Panc1 (cell line): ENCODE results near the gene HSD17B1. TPM values are rescaled to one million over a fixed set of nuclear protein-coding genes. Genes with fewer than 3 reads are reported as not detected.

Source experiments
- ATAC-seq: fragments of 200-7000 bp; cut with Tn5 transposase; 2 replicates; pipeline ENCODE4 v1.9.1; 2020; ENCODE audit warnings: mild to moderate bottlenecking, moderate library complexity
- BruUV-seq: library from RNA; stranded (reverse); fragments of 400-500 nt; replicated peaks from 2 replicates; lab custom pipeline; 2021; lab: Mats Ljungman, UMichigan
- CTCF ChIA-PET: fragments of 300-600 bp; sonication (Branson Sonifier 250); formaldehyde crosslinking; loops from one replicate; lab custom pipeline; 2022; ENCODE audit warnings: antibody characterized with exemption; lab: Charles Lee
- POLR2A ChIA-PET: fragments of 300-600 bp; sonication (Branson Sonifier 250); formaldehyde crosslinking; loops from one replicate; lab custom pipeline; 2022; ENCODE audit warnings: antibody characterized with exemption; lab: Charles Lee
- DNase-seq: peaks from one replicate; pipeline ENCODE4 v3.0.0-alpha.2; 2010; ENCODE audit warnings: low read depth, low spot score
- H3K27ac ChIP-seq: 2 replicates; pipeline ENCODE4 v1.5.1; 2011; ENCODE audit warnings: mild to moderate bottlenecking, low read length, inconsistent platforms
- H3K27me3 ChIP-seq: fragments of 200-500 bp; sonication (Bioruptor generic); 2 replicates; pipeline ENCODE4 v1.6.0; 2014; ENCODE audit warnings: low read length, inconsistent platforms; ENCODE audit not compliant: control insufficient read depth, insufficient read depth
- H3K36me3 ChIP-seq: fragments of 200-500 bp; sonication (Bioruptor generic); 2 replicates; pipeline ENCODE4 v1.5.1; 2014; ENCODE audit warnings: inconsistent platforms, mild to moderate bottlenecking, low read length, moderate library complexity; ENCODE audit not compliant: control insufficient read depth, insufficient read depth
- H3K4me1 ChIP-seq: 2 replicates; pipeline ENCODE4 v1.5.1; 2011; ENCODE audit warnings: inconsistent platforms, mild to moderate bottlenecking, low read length, moderate library complexity; ENCODE audit not compliant: control insufficient read depth, insufficient read depth
- H3K4me3 ChIP-seq, 2 experiments: 2 replicates each; pipeline ENCODE4 v1.5.1; 2011 to 2012; ENCODE audit warnings: low read depth in 2 of 2, low read length in 2 of 2, mild to moderate bottlenecking in 2 of 2, inconsistent platforms in 1 of 2, moderate library complexity in 1 of 2
- H3K9me3 ChIP-seq: fragments of 200-500 bp; sonication (Bioruptor generic); 2 replicates; pipeline ENCODE4 v1.5.1; 2014; ENCODE audit warnings: low read depth, mild to moderate bottlenecking, inconsistent platforms, low read length, moderate library complexity; ENCODE audit not compliant: control insufficient read depth, insufficient read depth
- CTCF ChIP-seq: fragments of 450-650 bp; IDR thresholded peaks from 2 replicates; pipeline ENCODE4 v1.5.1; 2017; ENCODE audit warnings: mild to moderate bottlenecking
- POLR2AphosphoS5 ChIP-seq: IDR thresholded peaks from 2 replicates; pipeline ENCODE4 v1.6.1; 2012; ENCODE audit warnings: mild to moderate bottlenecking, low read depth, low read length, moderate library complexity
- REST ChIP-seq, 2 experiments: IDR thresholded peaks; 2 replicates each; pipeline ENCODE4 v1.6.1; 2011 to 2012; ENCODE audit warnings: low read depth in 2 of 2, control low read depth in 1 of 2, low read length in 1 of 2, mild to moderate bottlenecking in 1 of 2, moderate library complexity in 1 of 2; ENCODE audit not compliant: insufficient read depth in 1 of 2
- SIN3A ChIP-seq: IDR thresholded peaks from 2 replicates; pipeline ENCODE4 v1.6.1; 2012; ENCODE audit warnings: low read depth, mild to moderate bottlenecking, low read length, moderate library complexity, borderline replicate concordance; ENCODE audit not compliant: insufficient read depth
- TCF7L2 ChIP-seq: IDR thresholded peaks from 2 replicates; pipeline ENCODE4 v1.6.1; 2011; ENCODE audit warnings: mild to moderate bottlenecking, low read depth, low read length, inconsistent platforms
- in situ Hi-C: cut with HindIII; loops from 2 replicates; pipeline ENCODE4 v1.10.0; 2016; ENCODE audit warnings: low sequenced_read_pairs, low pct_unique_long_range_greater_than_20kb
- intact Hi-C: fragments of 100-400 bp; cut with micrococcal nuclease; formaldehyde crosslinking; loops from one replicate; pipeline ENCODE4 v1.10.0; 2022; ENCODE audit not compliant: unreplicated experiment
- total RNA-seq: library from RNA; stranded (reverse); gene quantifications from one replicate; pipeline ENCODE4 v1.2.1, GENCODE V29; 2021; ENCODE audit not compliant: unreplicated experiment

HSD17B1 gene
- total RNA-seq, 1 experiment from 2014 or later, result 5.4 TPM

- intact Hi-C loops (no loop called here), in situ Hi-C loops (no loop called here)
- H3K27me3 ChIP-seq, result no peaks in the 10 kb centered on the region
- no peaks in the 10 kb centered on the region for H3K9me3 ChIP-seq
- BruUV-seq, result no TSS peak
- peak overlapping the region; percentile 89 for H3K27ac ChIP-seq
- ATAC-seq (no peak), DNase-seq (no peak)
- H3K4me1 ChIP-seq, result peaks cover 28% of the 10 kb centered on the region
- POLR2A ChIA-PET, result no interaction called here
- H3K36me3 ChIP-seq, result peaks cover 7% of the 10 kb centered on the region
- TF ChIP-seq POLR2AphosphoS5 (no peak), SIN3A (no peak), CTCF (no peak), TCF7L2 (no peak), REST (IDR thresholded peaks at IDR 0.05; ENCODE audit: insufficient read depth in 1 of 2, low read depth in 2 of 2, low read length in 1 of 2) (no peak)
- H3K4me3 ChIP-seq, result peak overlapping the region; percentile 87 to 88
- CTCF ChIA-PET, result interaction anchor here (0.6 kb wide), 1 partner anchor 175 kb away, joined by 3 read pairs; the partner anchor contains the start of gene STAT3
These were observed 11.2 kb downstream of the HSD17B1 start for GRCh38 chr17:42563950-42564349.

GRCh38 chr17:42564815-42565522 is 12.2 kb downstream of the HSD17B1 start:
- TF ChIP-seq CTCF (no peak), TCF7L2 (no peak), SIN3A (no peak), POLR2AphosphoS5 (no peak), REST (IDR thresholded peaks at IDR 0.05; ENCODE audit: insufficient read depth in 1 of 2, low read depth in 2 of 2, low read length in 1 of 2) (no peak)
- no TSS peak for BruUV-seq
- in situ Hi-C loops, result no loop called here
- Histone ChIP-seq H3K9me3 (no peaks in the 10 kb centered on the region), H3K27ac (peak overlapping the region; percentile 89), H3K4me3 (no peak overlapping the region), H3K27me3 (no peaks in the 10 kb centered on the region), H3K4me1 (peaks cover 28% of the 10 kb centered on the region), H3K36me3 (peaks cover 7% of the 10 kb centered on the region)
- ChIA-PET POLR2A (interaction anchor here (0.6 to 0.7 kb wide), 2 partner anchors 11 to 13 kb away, joined by 3 to 4 read pairs; partner anchors contain the start of gene PSMC3IP), CTCF (interaction anchor here (0.5 to 0.7 kb wide), 2 partner anchors 17 to 1185 kb away, joined by 3 to 7 read pairs; no protein-coding TSS in a partner anchor)
- ATAC-seq, result no peak
- intact Hi-C loops, result no loop called here
- DNase-seq, result no peak
